KMS-11 (cell line): ENCODE measurements around the gene TSPAN13.

Experiments
- H2AFZ ChIP-seq: fragments of 200-600 bp; sonication (generic); 2 replicates; pipeline ENCODE4 v1.6.1; 2016; ENCODE audit warnings: antibody characterized with exemption, mixed run types, low read depth
- H3K27ac ChIP-seq: fragments of 200-600 bp; sonication (generic); 2 replicates; pipeline ENCODE4 v1.6.1; 2016; ENCODE audit warnings: mild to moderate bottlenecking, mixed run types
- H3K27me3 ChIP-seq: fragments of 200-600 bp; sonication (generic); 2 replicates; pipeline ENCODE4 v1.6.1; 2017; ENCODE audit warnings: mild to moderate bottlenecking, low read depth, mixed run types, moderate library complexity; ENCODE audit not compliant: insufficient read depth
- H3K36me3 ChIP-seq: fragments of 200-600 bp; sonication (generic); 2 replicates; pipeline ENCODE4 v1.6.1; 2017; ENCODE audit warnings: mild to moderate bottlenecking, mixed run types; ENCODE audit not compliant: insufficient read depth
- H3K4me1 ChIP-seq: fragments of 200-600 bp; sonication (generic); 2 replicates; pipeline ENCODE4 v1.6.1; 2016; ENCODE audit warnings: mild to moderate bottlenecking, low read depth, mixed run types; ENCODE audit not compliant: poor library complexity, severe bottlenecking
- H3K4me2 ChIP-seq: fragments of 200-600 bp; sonication (generic); 2 replicates; pipeline ENCODE4 v1.7.0; 2016; ENCODE audit warnings: mild to moderate bottlenecking, mixed run types
- H3K4me3 ChIP-seq: fragments of 200-600 bp; sonication (generic); IDR thresholded peaks from 2 replicates; pipeline ENCODE4 v1.6.1; 2017; ENCODE audit warnings: low read depth, low read length, mixed read lengths; ENCODE audit not compliant: insufficient read depth
- H3K79me2 ChIP-seq: fragments of 200-600 bp; sonication (generic); 2 replicates; pipeline ENCODE4 v1.6.1; 2016; ENCODE audit warnings: low read depth, mixed run types; ENCODE audit not compliant: insufficient read depth
- H3K9ac ChIP-seq: fragments of 200-600 bp; sonication (generic); 2 replicates; pipeline ENCODE4 v1.6.1; 2016; ENCODE audit warnings: mild to moderate bottlenecking, mixed run types
- H4K20me1 ChIP-seq: fragments of 200-600 bp; sonication (generic); 2 replicates; pipeline ENCODE4 v1.6.1; 2016; ENCODE audit warnings: mild to moderate bottlenecking, mixed run types; ENCODE audit not compliant: insufficient read depth
- CTCF ChIP-seq: fragments of 200-600 bp; sonication (generic); conservative IDR thresholded peaks from 2 replicates; pipeline ENCODE4 v1.6.1; 2017; ENCODE audit warnings: low read depth, mild to moderate bottlenecking, antibody characterized with exemption, low read length, moderate library complexity, mixed read lengths

TSPAN13 gene

GRCh38 chr7:16816824-16817223 lies 63.3 kb downstream of the TSPAN13 start:
- H3K9ac ChIP-seq: no peak overlapping the region

GRCh38 chr7:16817536-16817935 lies 64.0 kb downstream of the TSPAN13 start:
- H3K4me1 ChIP-seq: no peaks in the 10 kb centered on the region
- H3K27ac ChIP-seq: no peak overlapping the region
- H3K9ac ChIP-seq: no peak overlapping the region
- H3K36me3 ChIP-seq: no peaks in the 10 kb centered on the region
- no peaks in the 10 kb centered on the region for H4K20me1 ChIP-seq
- H3K79me2 ChIP-seq: no peaks in the 10 kb centered on the region
- no peaks in the 10 kb centered on the region for H3K27me3 ChIP-seq
- H2AFZ ChIP-seq: no peak overlapping the region
- H3K4me3 ChIP-seq: no peak overlapping the region
- H3K4me2 ChIP-seq: no peak overlapping the region
- no peak for TF ChIP-seq CTCF

More at GRCh38 chr7:16816824-16817223, 63.3 kb downstream of the TSPAN13 start:
- Histone ChIP-seq H3K4me1 (no peaks in the 10 kb centered on the region), H3K36me3 (no peaks in the 10 kb centered on the region), H3K27ac (no peak overlapping the region), H3K79me2 (no peaks in the 10 kb centered on the region), H3K4me2 (no peak overlapping the region), H4K20me1 (no peaks in the 10 kb centered on the region), H3K27me3 (no peaks in the 10 kb centered on the region), H3K4me3 (no peak overlapping the region), H2AFZ (no peak overlapping the region)
- TF ChIP-seq CTCF: no peak

DNA sequence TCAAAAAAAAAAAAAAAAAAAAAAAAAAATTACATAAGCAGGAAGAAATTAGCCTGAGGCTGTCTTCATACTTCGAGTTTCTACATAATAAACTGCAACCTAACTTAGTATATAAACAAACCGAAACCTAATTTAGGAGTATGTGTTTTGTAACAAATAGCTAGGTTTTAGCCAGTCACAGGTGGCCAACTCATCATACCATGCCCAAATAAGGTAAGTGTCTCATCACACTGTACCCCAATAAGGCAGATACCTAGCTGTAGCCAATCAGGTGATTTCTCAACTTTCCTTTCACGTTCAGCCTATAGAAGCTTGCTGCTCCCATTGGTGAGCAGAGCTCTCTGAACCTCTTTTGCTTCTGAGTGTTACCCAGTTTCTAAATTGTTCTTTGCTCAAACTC lies 65.2 kb downstream of the TSPAN13 start:
- no peak overlapping the region for H3K4me2 ChIP-seq
- no peaks in the 10 kb centered on the region for H3K27me3 ChIP-seq
- no peaks in the 10 kb centered on the region for H3K79me2 ChIP-seq
- H2AFZ ChIP-seq: no peak overlapping the region
- no peaks in the 10 kb centered on the region for H3K4me1 ChIP-seq
- H4K20me1 ChIP-seq: no peaks in the 10 kb centered on the region
- H3K4me3 ChIP-seq: no peak overlapping the region
- H3K36me3 ChIP-seq: no peaks in the 10 kb centered on the region
- no peak overlapping the region for H3K27ac ChIP-seq
- TF ChIP-seq CTCF: no peak
- H3K9ac ChIP-seq: no peak overlapping the region

DNA sequence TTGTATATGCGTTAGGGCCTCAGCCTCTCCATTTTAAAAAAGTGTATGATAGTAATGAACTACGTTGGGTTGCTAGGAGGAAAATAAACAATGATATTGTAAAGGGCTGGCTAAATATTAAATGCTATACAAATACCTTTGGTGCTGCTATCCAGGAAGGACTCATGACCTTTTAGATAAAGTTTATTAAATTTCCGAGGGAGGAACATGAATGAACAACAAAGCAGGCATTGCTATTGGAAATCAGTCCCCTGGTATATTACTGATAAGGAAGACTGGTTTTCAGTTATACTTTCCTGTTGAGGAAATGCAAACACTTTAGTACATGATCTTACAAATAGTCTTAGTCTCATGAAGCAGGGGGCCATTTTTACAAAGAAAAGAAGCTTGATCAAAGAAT lies 68.5 kb downstream of the TSPAN13 start:
- H3K4me1 ChIP-seq: no peaks in the 10 kb centered on the region
- H4K20me1 ChIP-seq: no peaks in the 10 kb centered on the region
- H3K27me3 ChIP-seq: no peaks in the 10 kb centered on the region
- no peaks in the 10 kb centered on the region for H3K36me3 ChIP-seq
- no peak overlapping the region for H2AFZ ChIP-seq
- H3K27ac ChIP-seq: no peak overlapping the region
- no peak overlapping the region for H3K9ac ChIP-seq
- no peak for TF ChIP-seq CTCF
- no peaks in the 10 kb centered on the region for H3K79me2 ChIP-seq
- H3K4me2 ChIP-seq: no peak overlapping the region
- no peak overlapping the region for H3K4me3 ChIP-seq
